ENCODE measurements around the gene L3HYPDH. TPM values are rescaled to one million over a fixed set of nuclear protein-coding genes. Genes with fewer than 3 reads are reported as not detected.

The L3HYPDH gene
- total and polyA plus RNA-seq, 2 of the 13 experiments (the other 11 are each of a cell fraction or from before 2014, with no cell fraction given) = 30.5 to 36.6 TPM

DNA sequence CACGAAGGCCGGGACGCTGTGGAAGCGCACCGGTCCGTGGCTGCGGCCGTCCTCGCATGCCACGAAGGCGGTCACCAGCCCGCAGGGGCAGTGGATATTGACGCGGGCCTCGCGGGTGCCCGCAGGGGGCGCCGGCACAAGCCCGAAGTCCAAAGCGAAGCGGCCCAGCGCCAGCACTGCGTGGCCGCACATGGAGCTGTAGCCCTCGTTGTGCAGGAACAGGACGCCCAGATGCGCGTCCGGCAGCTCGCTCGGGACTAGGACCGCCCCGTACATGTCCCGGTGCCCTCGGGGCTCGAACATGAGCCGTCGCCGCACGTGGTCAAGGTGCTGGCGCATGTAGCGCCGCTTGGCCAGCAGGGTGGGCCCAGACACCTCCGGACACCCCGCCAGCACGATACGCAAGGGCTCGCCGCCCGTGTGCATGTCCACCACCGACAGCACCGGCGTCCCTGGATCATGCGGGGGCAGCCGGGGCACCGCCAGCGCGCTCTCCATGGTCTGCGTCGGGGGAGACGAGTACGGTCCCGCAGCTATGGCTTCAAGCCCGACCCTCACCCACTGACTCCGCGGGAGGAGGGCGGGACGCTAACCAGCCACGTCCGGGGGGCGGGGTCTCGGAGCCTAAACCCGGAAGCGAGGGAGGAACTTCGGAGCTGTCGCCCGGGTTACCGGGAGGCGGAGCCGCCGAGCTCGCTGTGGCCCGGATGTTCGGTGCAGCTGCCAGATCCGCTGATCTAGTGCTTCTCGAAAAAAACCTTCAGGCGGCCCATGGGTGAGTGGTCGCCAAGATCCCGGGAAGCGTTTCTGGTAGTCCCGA, at the start of gene L3HYPDH, which contains the start of gene JKAMP (continued):
- TF ChIP-seq, protein P1, sequence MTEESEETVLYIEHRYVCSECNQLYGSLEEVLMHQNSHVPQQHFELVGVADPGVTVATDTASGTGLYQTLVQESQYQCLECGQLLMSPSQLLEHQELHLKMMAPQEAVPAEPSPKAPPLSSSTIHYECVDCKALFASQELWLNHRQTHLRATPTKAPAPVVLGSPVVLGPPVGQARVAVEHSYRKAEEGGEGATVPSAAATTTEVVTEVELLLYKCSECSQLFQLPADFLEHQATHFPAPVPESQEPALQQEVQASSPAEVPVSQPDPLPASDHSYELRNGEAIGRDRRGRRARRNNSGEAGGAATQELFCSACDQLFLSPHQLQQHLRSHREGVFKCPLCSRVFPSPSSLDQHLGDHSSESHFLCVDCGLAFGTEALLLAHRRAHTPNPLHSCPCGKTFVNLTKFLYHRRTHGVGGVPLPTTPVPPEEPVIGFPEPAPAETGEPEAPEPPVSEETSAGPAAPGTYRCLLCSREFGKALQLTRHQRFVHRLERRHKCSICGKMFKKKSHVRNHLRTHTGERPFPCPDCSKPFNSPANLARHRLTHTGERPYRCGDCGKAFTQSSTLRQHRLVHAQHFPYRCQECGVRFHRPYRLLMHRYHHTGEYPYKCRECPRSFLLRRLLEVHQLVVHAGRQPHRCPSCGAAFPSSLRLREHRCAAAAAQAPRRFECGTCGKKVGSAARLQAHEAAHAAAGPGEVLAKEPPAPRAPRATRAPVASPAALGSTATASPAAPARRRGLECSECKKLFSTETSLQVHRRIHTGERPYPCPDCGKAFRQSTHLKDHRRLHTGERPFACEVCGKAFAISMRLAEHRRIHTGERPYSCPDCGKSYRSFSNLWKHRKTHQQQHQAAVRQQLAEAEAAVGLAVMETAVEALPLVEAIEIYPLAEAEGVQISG (CRISPR knock-in tag; IDR thresholded peaks at IDR 0.05) = peak; percentile 82; the same call in 1 of the 2 replicates
- peak; percentile 92 for TF ChIP-seq RNF219 (CRISPR knock-in tag; IDR thresholded peaks at IDR 0.05)
- TF ChIP-seq TP53 (CRISPR knock-in tag; conservative IDR thresholded peaks at IDR 0.05) = no peak; the same call in 1 of the 2 replicates
- TF ChIP-seq ZNF3 (CRISPR knock-in tag; IDR thresholded peaks at IDR 0.05) = no peak
- peak; percentile 97; the same call in 1 of the 2 replicates for TF ChIP-seq ZNF678 (CRISPR knock-in tag; IDR thresholded peaks at IDR 0.05)
- peak; percentile 99 for TF ChIP-seq TMF1 (CRISPR knock-in tag; IDR thresholded peaks at IDR 0.05; ENCODE audit: low read depth)
- TF ChIP-seq, protein P2, sequence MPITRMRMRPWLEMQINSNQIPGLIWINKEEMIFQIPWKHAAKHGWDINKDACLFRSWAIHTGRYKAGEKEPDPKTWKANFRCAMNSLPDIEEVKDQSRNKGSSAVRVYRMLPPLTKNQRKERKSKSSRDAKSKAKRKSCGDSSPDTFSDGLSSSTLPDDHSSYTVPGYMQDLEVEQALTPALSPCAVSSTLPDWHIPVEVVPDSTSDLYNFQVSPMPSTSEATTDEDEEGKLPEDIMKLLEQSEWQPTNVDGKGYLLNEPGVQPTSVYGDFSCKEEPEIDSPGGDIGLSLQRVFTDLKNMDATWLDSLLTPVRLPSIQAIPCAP (CRISPR knock-in tag; IDR thresholded peaks at IDR 0.05; ENCODE audit: low read depth) = peak; percentile 68; the same call in 1 of the 2 replicates
- TF ChIP-seq, protein P3, sequence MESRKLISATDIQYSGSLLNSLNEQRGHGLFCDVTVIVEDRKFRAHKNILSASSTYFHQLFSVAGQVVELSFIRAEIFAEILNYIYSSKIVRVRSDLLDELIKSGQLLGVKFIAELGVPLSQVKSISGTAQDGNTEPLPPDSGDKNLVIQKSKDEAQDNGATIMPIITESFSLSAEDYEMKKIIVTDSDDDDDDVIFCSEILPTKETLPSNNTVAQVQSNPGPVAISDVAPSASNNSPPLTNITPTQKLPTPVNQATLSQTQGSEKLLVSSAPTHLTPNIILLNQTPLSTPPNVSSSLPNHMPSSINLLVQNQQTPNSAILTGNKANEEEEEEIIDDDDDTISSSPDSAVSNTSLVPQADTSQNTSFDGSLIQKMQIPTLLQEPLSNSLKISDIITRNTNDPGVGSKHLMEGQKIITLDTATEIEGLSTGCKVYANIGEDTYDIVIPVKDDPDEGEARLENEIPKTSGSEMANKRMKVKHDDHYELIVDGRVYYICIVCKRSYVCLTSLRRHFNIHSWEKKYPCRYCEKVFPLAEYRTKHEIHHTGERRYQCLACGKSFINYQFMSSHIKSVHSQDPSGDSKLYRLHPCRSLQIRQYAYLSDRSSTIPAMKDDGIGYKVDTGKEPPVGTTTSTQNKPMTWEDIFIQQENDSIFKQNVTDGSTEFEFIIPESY (CRISPR knock-in tag; IDR thresholded peaks at IDR 0.05) = no peak
- peak; percentile 87 for TF ChIP-seq CAMTA2 (CRISPR knock-in tag; IDR thresholded peaks at IDR 0.05; ENCODE audit: borderline replicate concordance)
- TF ChIP-seq, protein P4, sequence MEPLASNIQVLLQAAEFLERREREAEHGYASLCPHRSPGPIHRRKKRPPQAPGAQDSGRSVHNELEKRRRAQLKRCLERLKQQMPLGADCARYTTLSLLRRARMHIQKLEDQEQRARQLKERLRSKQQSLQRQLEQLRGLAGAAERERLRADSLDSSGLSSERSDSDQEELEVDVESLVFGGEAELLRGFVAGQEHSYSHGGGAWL (CRISPR knock-in tag; IDR thresholded peaks at IDR 0.05) = peak; percentile 98
- TF ChIP-seq PRPF4 (IDR thresholded peaks at IDR 0.05; ENCODE audit: low read depth, low read length, poor library complexity, severe bottlenecking) = no peak
- TF ChIP-seq, protein P5, sequence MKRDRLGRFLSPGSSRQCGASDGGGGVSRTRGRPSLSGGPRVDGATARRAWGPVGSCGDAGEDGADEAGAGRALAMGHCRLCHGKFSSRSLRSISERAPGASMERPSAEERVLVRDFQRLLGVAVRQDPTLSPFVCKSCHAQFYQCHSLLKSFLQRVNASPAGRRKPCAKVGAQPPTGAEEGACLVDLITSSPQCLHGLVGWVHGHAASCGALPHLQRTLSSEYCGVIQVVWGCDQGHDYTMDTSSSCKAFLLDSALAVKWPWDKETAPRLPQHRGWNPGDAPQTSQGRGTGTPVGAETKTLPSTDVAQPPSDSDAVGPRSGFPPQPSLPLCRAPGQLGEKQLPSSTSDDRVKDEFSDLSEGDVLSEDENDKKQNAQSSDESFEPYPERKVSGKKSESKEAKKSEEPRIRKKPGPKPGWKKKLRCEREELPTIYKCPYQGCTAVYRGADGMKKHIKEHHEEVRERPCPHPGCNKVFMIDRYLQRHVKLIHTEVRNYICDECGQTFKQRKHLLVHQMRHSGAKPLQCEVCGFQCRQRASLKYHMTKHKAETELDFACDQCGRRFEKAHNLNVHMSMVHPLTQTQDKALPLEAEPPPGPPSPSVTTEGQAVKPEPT (CRISPR knock-in tag; IDR thresholded peaks at IDR 0.05; ENCODE audit: low read depth) = peak; percentile 90; the same call in 1 of the 2 replicates
